IMR-90 (cell line): Measurements from ENCODE around the gene BTAF1. TPM values are rescaled to one million over a fixed set of nuclear protein-coding genes. Genes with fewer than 3 reads are reported as not detected.

Source experiments
- ATAC-seq: fragments of 200-7000 bp; cut with Tn5 transposase; 2 replicates; pipeline ENCODE4 v1.9.1; 2020; ENCODE audit warnings: low read depth, mild to moderate bottlenecking, moderate library complexity
- BruUV-seq: library from RNA; stranded (reverse); fragments of 400-500 nt; replicated peaks from 2 replicates; lab custom pipeline; 2021; lab: Mats Ljungman, UMichigan
- CTCF ChIA-PET: fragments of 300-600 bp; formaldehyde crosslinking; extraction: SDS; loops from one replicate; lab custom pipeline; 2021; ENCODE audit warnings: antibody characterized with exemption; lab: Yijun Ruan, JAX
- POLR2A ChIA-PET: fragments of 300-600 bp; sonication (Branson Sonifier 250); formaldehyde crosslinking; loops from one replicate; lab custom pipeline; 2022; ENCODE audit warnings: antibody characterized with exemption; ENCODE audit not compliant: unreplicated experiment; lab: Charles Lee
- DNase-seq: peaks from one replicate; pipeline ENCODE4 v3.0.0; 2013
- H2AFZ ChIP-seq: replicated peaks from 2 replicates; pipeline ENCODE3; 2013; ENCODE audit warnings: low read length, mild to moderate bottlenecking; ENCODE audit not compliant: poor library complexity
- H2AK5ac ChIP-seq: 2 replicates; pipeline ENCODE4 v1.6.1; 2013; ENCODE audit warnings: low read depth, low read length, inconsistent platforms
- H2AK9ac ChIP-seq: replicated peaks from 2 replicates; pipeline ENCODE3; 2013; ENCODE audit warnings: mild to moderate bottlenecking, low read depth, low read length, moderate library complexity; ENCODE audit not compliant: poor library complexity
- H2BK120ac ChIP-seq: 2 replicates; pipeline ENCODE4 v1.6.1; 2013; ENCODE audit warnings: low read depth, low read length, inconsistent platforms
- H2BK15ac ChIP-seq: 3 replicates; pipeline ENCODE4 v1.6.1; 2013; ENCODE audit warnings: low read depth, low read length, inconsistent platforms
- H2BK20ac ChIP-seq: 2 replicates; pipeline ENCODE4 v1.6.1; 2013; ENCODE audit warnings: low read depth, mild to moderate bottlenecking, inconsistent platforms, low read length, moderate library complexity
- H2BK5ac ChIP-seq: 2 replicates; pipeline ENCODE4 v1.6.1; 2013; ENCODE audit warnings: mild to moderate bottlenecking, low read depth, low read length, inconsistent platforms; ENCODE audit not compliant: poor library complexity, severe bottlenecking
- H3K14ac ChIP-seq: replicated peaks from 2 replicates; pipeline ENCODE4 v1.6.1; 2013; ENCODE audit warnings: low read depth, low read length, inconsistent platforms
- H3K18ac ChIP-seq: 2 replicates; pipeline ENCODE4 v1.6.1; 2013; ENCODE audit warnings: low read depth, low read length, control low read depth
- H3K23ac ChIP-seq: 2 replicates; pipeline ENCODE4 v1.6.1; 2013; ENCODE audit warnings: low read depth, low read length, inconsistent platforms
- H3K27ac ChIP-seq: 2 replicates; pipeline ENCODE4 v1.5.1; 2013; ENCODE audit warnings: mild to moderate bottlenecking, control low read depth, low read length; ENCODE audit not compliant: insufficient read depth
- H3K27me3 ChIP-seq: 2 replicates; pipeline ENCODE4 v1.6.1; 2013; ENCODE audit warnings: low read length; ENCODE audit not compliant: control insufficient read depth, insufficient read depth
- H3K36me3 ChIP-seq: 2 replicates; pipeline ENCODE4 v1.6.1; 2013; ENCODE audit warnings: low read length, mixed read lengths; ENCODE audit not compliant: control insufficient read depth, insufficient read depth
- H3K4ac ChIP-seq: 2 replicates; pipeline ENCODE4 v1.6.1; 2013; ENCODE audit warnings: low read depth, low read length, inconsistent platforms
- H3K4me1 ChIP-seq: 2 replicates; pipeline ENCODE4 v1.6.1; 2013; ENCODE audit warnings: low read length, mixed read lengths; ENCODE audit not compliant: control insufficient read depth, insufficient read depth
- H3K4me2 ChIP-seq: 2 replicates; pipeline ENCODE4 v1.6.1; 2013; ENCODE audit warnings: low read depth, mild to moderate bottlenecking, control low read depth, low read length, moderate library complexity
- H3K4me3 ChIP-seq: 2 replicates; pipeline ENCODE4 v1.5.1; 2013; ENCODE audit warnings: low read depth, mild to moderate bottlenecking, control low read depth, low read length, moderate library complexity; ENCODE audit not compliant: insufficient read depth
- H3K56ac ChIP-seq: 2 replicates; pipeline ENCODE4 v1.6.1; 2013; ENCODE audit warnings: low read length, inconsistent platforms; ENCODE audit not compliant: insufficient read depth; ENCODE audit errors: extremely low read depth
- H3K79me1 ChIP-seq, 2 experiments: 2 replicates each; pipeline ENCODE4 v1.6.1; 2013; ENCODE audit warnings: low read length in 2 of 2, inconsistent platforms in 1 of 2, low read depth in 1 of 2
- H3K9ac ChIP-seq: 2 replicates; pipeline ENCODE4 v1.6.1; 2013; ENCODE audit warnings: low read depth, low read length, control low read depth
- H3K9me1 ChIP-seq: 2 replicates; pipeline ENCODE4 v1.6.1; 2013; ENCODE audit warnings: low read length, inconsistent platforms; ENCODE audit not compliant: insufficient read depth
- H3K9me3 ChIP-seq: 2 replicates; pipeline ENCODE4 v1.6.1; 2013; ENCODE audit warnings: low read length; ENCODE audit not compliant: control insufficient read depth, insufficient read depth
- H4K20me1 ChIP-seq: 2 replicates; pipeline ENCODE4 v1.6.1; 2013; ENCODE audit warnings: low read length, inconsistent platforms; ENCODE audit not compliant: insufficient read depth
- H4K5ac ChIP-seq: 2 replicates; pipeline ENCODE4 v1.6.1; 2013; ENCODE audit warnings: mild to moderate bottlenecking, low read depth, low read length, control low read depth
- H4K8ac ChIP-seq, 2 experiments: 2 replicates each; pipeline ENCODE4 v1.6.1; 2013; ENCODE audit warnings: low read depth in 2 of 2, low read length in 2 of 2, control low read depth in 1 of 2, inconsistent platforms in 1 of 2
- H4K91ac ChIP-seq: 2 replicates; pipeline ENCODE4 v1.6.1; 2013; ENCODE audit warnings: low read depth, low read length, inconsistent platforms; ENCODE audit not compliant: insufficient read depth
- CEBPB ChIP-seq: IDR thresholded peaks from 2 replicates; pipeline ENCODE4 v1.6.1; 2012; ENCODE audit warnings: low read depth, low read length, improper control_type of control experiment
- SMC3 ChIP-seq: fragments of 150-350 bp; IDR thresholded peaks from 2 replicates; pipeline ENCODE4 v1.6.1; 2016; ENCODE audit warnings: low read depth, mild to moderate bottlenecking, antibody characterized with exemption, low read length, moderate library complexity
- dilution Hi-C: fragments of 300-500 bp; cut with HindIII; formaldehyde crosslinking; loops from one replicate; pipeline ENCODE4 v1.14.3; 2018; ENCODE audit warnings: low sequenced_read_pairs; ENCODE audit not compliant: unreplicated experiment
- in situ Hi-C: fragments of 300-500 bp; cut with MboI; formaldehyde crosslinking; loops from 3 replicates; pipeline ENCODE4 v1.14.3; 2019; ENCODE audit warnings: low sequenced_read_pairs, inconsistent platforms, mixed read lengths
- intact Hi-C: fragments of 100-400 bp; cut with micrococcal nuclease; formaldehyde crosslinking; loops from 2 replicates; pipeline ENCODE4 v1.10.0; 2022
- polyA plus RNA-seq, 3 experiments: library from polyadenylated mRNA; depleted of rRNA; stranded (reverse); fragments of >200 nt; gene quantifications; 2 replicates each; pipeline ENCODE4 v1.2.3, GENCODE V29; 2012; ENCODE audit warnings: low replicate concordance in 1 of 3
- total RNA-seq: library from RNA; depleted of rRNA; stranded (reverse); fragments of >200 nt; gene quantifications from 2 replicates; pipeline ENCODE4 v1.2.3, GENCODE V29; 2012

The BTAF1 gene
- total and polyA plus RNA-seq, 2 of the 4 experiments (the other 2 are of a cell fraction): 15.0 to 42.3 TPM

- BruUV-seq: no TSS peak
- H3K4ac ChIP-seq: no peak overlapping the region
- no peak for TF ChIP-seq SMC3
- peak; percentile 50 for TF ChIP-seq CEBPB
- ChIA-PET CTCF (interaction anchor here (1.2 kb wide), 1 partner anchor 13 kb away, joined by 4 read pairs; no protein-coding TSS in a partner anchor), POLR2A (interaction anchor here (0.7 kb wide), 1 partner anchor 24 kb away, joined by 7 read pairs; no protein-coding TSS in a partner anchor)
- no peak overlapping the region for H2BK20ac ChIP-seq
- dilution Hi-C loops: no loop called here
- H4K91ac ChIP-seq: no peak overlapping the region
- H4K5ac ChIP-seq: no peak overlapping the region
- H3K14ac ChIP-seq: no peak overlapping the region
- intact Hi-C loops: no loop called here
- no peak overlapping the region for H3K27ac ChIP-seq
- no peaks in the 10 kb centered on the region for H3K36me3 ChIP-seq
- no peaks in the 10 kb centered on the region for H3K79me1 ChIP-seq
- no peak overlapping the region for H2AK9ac ChIP-seq
- no peak overlapping the region for H3K4me3 ChIP-seq
- no peak overlapping the region for H3K23ac ChIP-seq
- no peak overlapping the region for H2BK120ac ChIP-seq
- H3K18ac ChIP-seq: no peak overlapping the region
- H3K27me3 ChIP-seq: no peaks in the 10 kb centered on the region
- ATAC-seq: no peak
- H2AFZ ChIP-seq: no peak overlapping the region
- no peak overlapping the region for H3K56ac ChIP-seq
- H3K4me1 ChIP-seq: no peaks in the 10 kb centered on the region; the same call in 1 of the 2 replicates
- DNase-seq: peak; percentile 16
- H3K9me3 ChIP-seq: no peaks in the 10 kb centered on the region
- H3K4me2 ChIP-seq: no peak overlapping the region
- no peak overlapping the region for H2BK15ac ChIP-seq
- in situ Hi-C loops: no loop called here
- H3K9me1 ChIP-seq: peaks cover 3% of the 10 kb centered on the region; the same call in 1 of the 2 replicates
- no peaks in the 10 kb centered on the region for H4K20me1 ChIP-seq
- H4K8ac ChIP-seq: no peak overlapping the region
- H2AK5ac ChIP-seq: no peak overlapping the region
- H2BK5ac ChIP-seq: no peak overlapping the region
- no peak overlapping the region for H3K9ac ChIP-seq
These were observed 123.6 kb downstream of the BTAF1 start for GRCh38 chr10:92047215-92047614.
